Measurements from ENCODE around the gene UAP1L1. TPM values are rescaled to one million over a fixed set of nuclear protein-coding genes. Genes with fewer than 3 reads are reported as not detected.

Gene UAP1L1
- total and polyA plus RNA-seq, 2 of the 8 experiments (the other 6 are each of a cell fraction or from before 2014, with no cell fraction given): 2.0 to 5.4 TPM

- TF ChIP-seq CHD7 (IDR thresholded peaks at IDR 0.05; ENCODE audit: insufficient replicate concordance, low read length): no peak
- TF ChIP-seq JUN (IDR thresholded peaks at IDR 0.05; ENCODE audit: low read depth, low read length): no peak
- no peak for TF ChIP-seq SRF (IDR thresholded peaks at IDR 0.05; ENCODE audit: low read depth, low read length)
- TF ChIP-seq POLR2AphosphoS5 (IDR thresholded peaks at IDR 0.05; ENCODE audit: low read depth, low read length): no peak
- no peak for TF ChIP-seq ASH2L (IDR thresholded peaks at IDR 0.05; ENCODE audit: low read length)
- TF ChIP-seq SP2 (IDR thresholded peaks at IDR 0.05; ENCODE audit: low read length): no peak
- TF ChIP-seq SIX5 (IDR thresholded peaks at IDR 0.05; ENCODE audit: low read depth, low read length): no peak
- no peak for TF ChIP-seq GABPA (IDR thresholded peaks at IDR 0.05; ENCODE audit: borderline replicate concordance, insufficient read depth, low read length)
- no peak for TF ChIP-seq SAP30 (IDR thresholded peaks at IDR 0.05; ENCODE audit: insufficient read depth, insufficient replicate concordance, low read length)
- no peak for TF ChIP-seq CREB1 (IDR thresholded peaks at IDR 0.05)
Measured at GRCh38 chr9:137030538-137031527, 46.5 kb upstream of the UAP1L1 start (continued).
